HepG2 (cell line): ENCODE measurements around the gene JPT2. TPM values are rescaled to one million over a fixed set of nuclear protein-coding genes. Genes with fewer than 3 reads are reported as not detected.
A peak's percentile ranks its signal among the peaks of the same experiment; 100 is the strongest.

ENCODE experiments used
- FOXC1 ChIP-seq: sonication (generic); formaldehyde crosslinking; IDR thresholded peaks from 2 replicates; pipeline ENCODE4 v1.8.0; 2022; ENCODE audit warnings: mild to moderate bottlenecking, missing genetic modification reagents, borderline replicate concordance
- FOXO1 ChIP-seq: sonication (generic); formaldehyde crosslinking; IDR thresholded peaks from 2 replicates; pipeline ENCODE4 v1.4.0; 2020; ENCODE audit warnings: missing genetic modification reagents
- HNF4G ChIP-seq, 2 experiments: sonication (generic) in 1 of 2; formaldehyde crosslinking in 1 of 2; IDR thresholded peaks; 2 replicates each; pipeline versions ENCODE4 v1.4.0 to v1.6.1; 2011 to 2020; ENCODE audit warnings: borderline replicate concordance in 2 of 2, low read depth in 2 of 2, mild to moderate bottlenecking in 2 of 2, low read length in 1 of 2, missing genetic modification reagents in 1 of 2, moderate library complexity in 1 of 2
- MEIS2 ChIP-seq: sonication (generic); formaldehyde crosslinking; IDR thresholded peaks from 2 replicates; pipeline ENCODE4 v1.9.0; 2021; ENCODE audit warnings: mild to moderate bottlenecking, missing genetic modification reagents
- MTERF4 ChIP-seq: sonication (generic); formaldehyde crosslinking; IDR thresholded peaks from 2 replicates; pipeline ENCODE4 v1.8.0; 2023; ENCODE audit warnings: mild to moderate bottlenecking, missing genetic modification reagents
- NRL ChIP-seq: sonication (generic); formaldehyde crosslinking; IDR thresholded peaks from 2 replicates; pipeline ENCODE4 v1.5.0; 2020; ENCODE audit warnings: missing genetic modification reagents, mild to moderate bottlenecking, moderate library complexity, borderline replicate concordance
- YY1 ChIP-seq: IDR thresholded peaks from 2 replicates; pipeline ENCODE4 v1.6.1; 2011; ENCODE audit warnings: low read length, low read depth, moderate library complexity, mild to moderate bottlenecking; ENCODE audit not compliant: insufficient read depth, insufficient replicate concordance
- ZFP1 ChIP-seq: IDR thresholded peaks from 2 replicates; pipeline ENCODE4 v1.6.1; 2016
- ZMYM3 ChIP-seq: sonication (generic); formaldehyde crosslinking; IDR thresholded peaks from 2 replicates; pipeline ENCODE4 v1.5.1; 2020; ENCODE audit warnings: mild to moderate bottlenecking, missing genetic modification reagents
- ZNF503 ChIP-seq: sonication (generic); formaldehyde crosslinking; IDR thresholded peaks from 2 replicates; pipeline ENCODE4 v1.4.0; 2020; ENCODE audit warnings: missing genetic modification reagents
- ZNF562 ChIP-seq: sonication (generic); formaldehyde crosslinking; IDR thresholded peaks from 2 replicates; pipeline ENCODE4 v1.8.0; 2022; ENCODE audit warnings: missing genetic modification reagents, borderline replicate concordance
- ZNF710 ChIP-seq: sonication (generic); formaldehyde crosslinking; IDR thresholded peaks from 2 replicates; pipeline ENCODE4 v1.5.0; 2020; ENCODE audit warnings: mild to moderate bottlenecking, missing genetic modification reagents, borderline replicate concordance
- ZNF788 ChIP-seq: sonication (generic); formaldehyde crosslinking; IDR thresholded peaks from 2 replicates; pipeline ENCODE4 v1.5.0; 2020; ENCODE audit warnings: mild to moderate bottlenecking, missing genetic modification reagents, borderline replicate concordance
- polyA plus RNA-seq, 8 experiments: library from polyadenylated mRNA; depleted of rRNA in 3 of 8; stranded (reverse) in 7 of 8; unstranded in 1 of 8; fragments of >200 nt; fragmentation: Illumina TruSeq in 4 of 8; extraction: Trizol in 4 of 8; gene quantifications; 2 replicates each; pipeline versions ENCODE4 v1.2.1 to v1.2.3, GENCODE V29; 2011 to 2016; ENCODE audit warnings: low read depth in 4 of 8, missing spikeins in 1 of 8, mixed read lengths in 1 of 8; ENCODE audit not compliant: insufficient read depth in 1 of 8
- total RNA-seq, 5 experiments: library from RNA; depleted of rRNA; stranded (reverse); fragments of >200 nt; fragmentation: Illumina TruSeq; extraction: Trizol; gene quantifications; 2 replicates each; pipeline ENCODE4 v1.2.3, GENCODE V29; 2016; ENCODE audit warnings: low read depth in 1 of 5
- TF ChIP-seq, protein P1 (sequence below): sonication (generic); formaldehyde crosslinking; IDR thresholded peaks from 2 replicates; pipeline ENCODE4 v1.5.1; 2020; ENCODE audit warnings: mild to moderate bottlenecking, missing genetic modification reagents, moderate library complexity
- TF ChIP-seq, protein P2 (sequence below): sonication (generic); formaldehyde crosslinking; IDR thresholded peaks from 2 replicates; pipeline ENCODE4 v1.4.0; 2020; ENCODE audit warnings: missing genetic modification reagents
- TF ChIP-seq, protein P3 (sequence below): sonication (generic); formaldehyde crosslinking; IDR thresholded peaks from 2 replicates; pipeline ENCODE4 v1.4.0; 2020; ENCODE audit warnings: mild to moderate bottlenecking, low read depth, missing genetic modification reagents

JPT2 gene
- total and polyA plus RNA-seq, 2 of the 13 experiments (the other 11 are each of a cell fraction or from before 2014, with no cell fraction given): 53.5 to 89.4 TPM

GRCh38 chr16:1710811-1711507, 32.9 kb downstream of the JPT2 start (continued):
- TF ChIP-seq ZMYM3 (0 out of 2 replicates have a peak, but pooled peaks have one; percentile 26), FOXC1 (no peak), MTERF4 (no peak), ZNF503 (no peak), HNF4G (IDR thresholded peaks at IDR 0.05; ENCODE audit: borderline replicate concordance, low read depth, low read length) (peak; percentile 36; the same call in 1 of the 2 replicates), HNF4G (CRISPR knock-in tag; IDR thresholded peaks at IDR 0.05; ENCODE audit: borderline replicate concordance, low read depth) (no peak), FOXO1 (CRISPR knock-in tag) (peak; percentile 62; the same call in 1 of the 2 replicates), NRL (CRISPR knock-in tag) (no peak), ZNF562 (CRISPR knock-in tag) (no peak), ZNF788 (CRISPR knock-in tag) (no peak), YY1 (no peak), ZNF710 (CRISPR knock-in tag) (no peak), MEIS2 (CRISPR knock-in tag) (no peak), ZFP1 (CRISPR knock-in tag) (no peak)
- TF ChIP-seq, protein P1, sequence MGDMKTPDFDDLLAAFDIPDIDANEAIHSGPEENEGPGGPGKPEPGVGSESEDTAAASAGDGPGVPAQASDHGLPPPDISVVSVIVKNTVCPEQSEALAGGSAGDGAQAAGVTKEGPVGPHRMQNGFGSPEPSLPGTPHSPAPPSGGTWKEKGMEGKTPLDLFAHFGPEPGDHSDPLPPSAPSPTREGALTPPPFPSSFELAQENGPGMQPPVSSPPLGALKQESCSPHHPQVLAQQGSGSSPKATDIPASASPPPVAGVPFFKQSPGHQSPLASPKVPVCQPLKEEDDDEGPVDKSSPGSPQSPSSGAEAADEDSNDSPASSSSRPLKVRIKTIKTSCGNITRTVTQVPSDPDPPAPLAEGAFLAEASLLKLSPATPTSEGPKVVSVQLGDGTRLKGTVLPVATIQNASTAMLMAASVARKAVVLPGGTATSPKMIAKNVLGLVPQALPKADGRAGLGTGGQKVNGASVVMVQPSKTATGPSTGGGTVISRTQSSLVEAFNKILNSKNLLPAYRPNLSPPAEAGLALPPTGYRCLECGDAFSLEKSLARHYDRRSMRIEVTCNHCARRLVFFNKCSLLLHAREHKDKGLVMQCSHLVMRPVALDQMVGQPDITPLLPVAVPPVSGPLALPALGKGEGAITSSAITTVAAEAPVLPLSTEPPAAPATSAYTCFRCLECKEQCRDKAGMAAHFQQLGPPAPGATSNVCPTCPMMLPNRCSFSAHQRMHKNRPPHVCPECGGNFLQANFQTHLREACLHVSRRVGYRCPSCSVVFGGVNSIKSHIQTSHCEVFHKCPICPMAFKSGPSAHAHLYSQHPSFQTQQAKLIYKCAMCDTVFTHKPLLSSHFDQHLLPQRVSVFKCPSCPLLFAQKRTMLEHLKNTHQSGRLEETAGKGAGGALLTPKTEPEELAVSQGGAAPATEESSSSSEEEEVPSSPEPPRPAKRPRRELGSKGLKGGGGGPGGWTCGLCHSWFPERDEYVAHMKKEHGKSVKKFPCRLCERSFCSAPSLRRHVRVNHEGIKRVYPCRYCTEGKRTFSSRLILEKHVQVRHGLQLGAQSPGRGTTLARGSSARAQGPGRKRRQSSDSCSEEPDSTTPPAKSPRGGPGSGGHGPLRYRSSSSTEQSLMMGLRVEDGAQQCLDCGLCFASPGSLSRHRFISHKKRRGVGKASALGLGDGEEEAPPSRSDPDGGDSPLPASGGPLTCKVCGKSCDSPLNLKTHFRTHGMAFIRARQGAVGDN (CRISPR knock-in tag): peak; percentile 58
- TF ChIP-seq, protein P2, sequence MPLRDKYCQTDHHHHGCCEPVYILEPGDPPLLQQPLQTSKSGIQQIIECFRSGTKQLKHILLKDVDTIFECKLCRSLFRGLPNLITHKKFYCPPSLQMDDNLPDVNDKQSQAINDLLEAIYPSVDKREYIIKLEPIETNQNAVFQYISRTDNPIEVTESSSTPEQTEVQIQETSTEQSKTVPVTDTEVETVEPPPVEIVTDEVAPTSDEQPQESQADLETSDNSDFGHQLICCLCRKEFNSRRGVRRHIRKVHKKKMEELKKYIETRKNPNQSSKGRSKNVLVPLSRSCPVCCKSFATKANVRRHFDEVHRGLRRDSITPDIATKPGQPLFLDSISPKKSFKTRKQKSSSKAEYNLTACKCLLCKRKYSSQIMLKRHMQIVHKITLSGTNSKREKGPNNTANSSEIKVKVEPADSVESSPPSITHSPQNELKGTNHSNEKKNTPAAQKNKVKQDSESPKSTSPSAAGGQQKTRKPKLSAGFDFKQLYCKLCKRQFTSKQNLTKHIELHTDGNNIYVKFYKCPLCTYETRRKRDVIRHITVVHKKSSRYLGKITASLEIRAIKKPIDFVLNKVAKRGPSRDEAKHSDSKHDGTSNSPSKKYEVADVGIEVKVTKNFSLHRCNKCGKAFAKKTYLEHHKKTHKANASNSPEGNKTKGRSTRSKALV (CRISPR knock-in tag): no peak
- TF ChIP-seq, protein P3, sequence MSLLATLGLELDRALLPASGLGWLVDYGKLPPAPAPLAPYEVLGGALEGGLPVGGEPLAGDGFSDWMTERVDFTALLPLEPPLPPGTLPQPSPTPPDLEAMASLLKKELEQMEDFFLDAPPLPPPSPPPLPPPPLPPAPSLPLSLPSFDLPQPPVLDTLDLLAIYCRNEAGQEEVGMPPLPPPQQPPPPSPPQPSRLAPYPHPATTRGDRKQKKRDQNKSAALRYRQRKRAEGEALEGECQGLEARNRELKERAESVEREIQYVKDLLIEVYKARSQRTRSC (CRISPR knock-in tag): no peak
